Suprapubic skin (tissue), 3 donors: ENCODE data around the gene TIGD3.
A peak's percentile ranks its signal among the peaks of the same experiment; 100 is the strongest.

Experiments used
- POLR2A ChIP-seq, 2 donors: fragments of 450-650 bp; IDR thresholded peaks; one replicate each; pipeline ENCODE4 v1.6.1; 2017; ENCODE audit warnings: antibody characterized with exemption in 2 of 2, mild to moderate bottlenecking in 2 of 2, moderate library complexity in 2 of 2
- TF ChIP-seq, protein P1 (sequence below), 2 donors: fragments of 200-600 bp in 1 of 2; fragments of 450-650 bp in 1 of 2; sonication (generic) in 1 of 2; IDR thresholded peaks; one replicate each; pipeline ENCODE4 v1.5.1; 2016 to 2019; ENCODE audit warnings: antibody characterized with exemption in 2 of 2, mild to moderate bottlenecking in 1 of 2, moderate library complexity in 1 of 2

- TF ChIP-seq, protein P1, sequence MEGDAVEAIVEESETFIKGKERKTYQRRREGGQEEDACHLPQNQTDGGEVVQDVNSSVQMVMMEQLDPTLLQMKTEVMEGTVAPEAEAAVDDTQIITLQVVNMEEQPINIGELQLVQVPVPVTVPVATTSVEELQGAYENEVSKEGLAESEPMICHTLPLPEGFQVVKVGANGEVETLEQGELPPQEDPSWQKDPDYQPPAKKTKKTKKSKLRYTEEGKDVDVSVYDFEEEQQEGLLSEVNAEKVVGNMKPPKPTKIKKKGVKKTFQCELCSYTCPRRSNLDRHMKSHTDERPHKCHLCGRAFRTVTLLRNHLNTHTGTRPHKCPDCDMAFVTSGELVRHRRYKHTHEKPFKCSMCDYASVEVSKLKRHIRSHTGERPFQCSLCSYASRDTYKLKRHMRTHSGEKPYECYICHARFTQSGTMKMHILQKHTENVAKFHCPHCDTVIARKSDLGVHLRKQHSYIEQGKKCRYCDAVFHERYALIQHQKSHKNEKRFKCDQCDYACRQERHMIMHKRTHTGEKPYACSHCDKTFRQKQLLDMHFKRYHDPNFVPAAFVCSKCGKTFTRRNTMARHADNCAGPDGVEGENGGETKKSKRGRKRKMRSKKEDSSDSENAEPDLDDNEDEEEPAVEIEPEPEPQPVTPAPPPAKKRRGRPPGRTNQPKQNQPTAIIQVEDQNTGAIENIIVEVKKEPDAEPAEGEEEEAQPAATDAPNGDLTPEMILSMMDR (IDR thresholded peaks at IDR 0.05), result peak; percentile 78 to 94
- no peak for TF ChIP-seq POLR2A (IDR thresholded peaks at IDR 0.05)
Observed at GRCh38 chr11:65315204-65315865, 39.2 kb upstream of the TIGD3 start.
